GM12878 (cell line): ENCODE results near the gene RALBP1.

Experiments
- CREB1 ChIP-seq: IDR thresholded peaks from 2 replicates; pipeline ENCODE4 v1.6.1; 2012; ENCODE audit warnings: low read depth, mild to moderate bottlenecking, inconsistent platforms
- GABPA ChIP-seq: IDR thresholded peaks from 2 replicates; pipeline ENCODE4 v1.6.1; 2014; ENCODE audit warnings: antibody characterized with exemption, low read depth, mild to moderate bottlenecking, inconsistent platforms
- RFX5 ChIP-seq: IDR thresholded peaks from 2 replicates; pipeline ENCODE4 v1.6.1; 2011; ENCODE audit warnings: low read depth, low read length, improper control_type of control experiment
- ZBED1 ChIP-seq: IDR thresholded peaks from 2 replicates; pipeline ENCODE4 v1.6.1; 2016; ENCODE audit warnings: borderline replicate concordance
- TF ChIP-seq, protein P1 (sequence below), 3 experiments: IDR thresholded peaks in 2 of 3; conservative IDR thresholded peaks in 1 of 3; 2 replicates each; pipeline ENCODE4 v1.5.1; 2011; ENCODE audit warnings: low read depth in 3 of 3, low read length in 3 of 3, mild to moderate bottlenecking in 3 of 3, control low read depth in 2 of 3, moderate library complexity in 2 of 3, inconsistent platforms in 1 of 3, mixed read lengths in 1 of 3; ENCODE audit not compliant: control insufficient read depth in 2 of 3, insufficient read depth in 1 of 3; ENCODE audit errors: extremely low read depth in 1 of 3
- TF ChIP-seq, protein P2 (sequence below): fragments of 450-650 bp; IDR thresholded peaks from 2 replicates; pipeline ENCODE4 v1.6.1; 2016; ENCODE audit warnings: mild to moderate bottlenecking, moderate library complexity, borderline replicate concordance
- TF ChIP-seq, protein P3 (sequence below): fragments of 450-650 bp; formaldehyde crosslinking; IDR thresholded peaks from 2 replicates; pipeline ENCODE4 v1.4.0; 2022; ENCODE audit warnings: mild to moderate bottlenecking, moderate library complexity
- TF ChIP-seq, protein P4 (sequence below): fragments of 450-650 bp; formaldehyde crosslinking; IDR thresholded peaks from 2 replicates; pipeline ENCODE4 v1.5.0; 2022; ENCODE audit warnings: mild to moderate bottlenecking, missing genetic modification characterization
- TF ChIP-seq, protein P5 (sequence below): IDR thresholded peaks from 2 replicates; pipeline ENCODE4 v1.6.1; 2012; ENCODE audit warnings: mild to moderate bottlenecking, low read depth, low read length

DNA sequence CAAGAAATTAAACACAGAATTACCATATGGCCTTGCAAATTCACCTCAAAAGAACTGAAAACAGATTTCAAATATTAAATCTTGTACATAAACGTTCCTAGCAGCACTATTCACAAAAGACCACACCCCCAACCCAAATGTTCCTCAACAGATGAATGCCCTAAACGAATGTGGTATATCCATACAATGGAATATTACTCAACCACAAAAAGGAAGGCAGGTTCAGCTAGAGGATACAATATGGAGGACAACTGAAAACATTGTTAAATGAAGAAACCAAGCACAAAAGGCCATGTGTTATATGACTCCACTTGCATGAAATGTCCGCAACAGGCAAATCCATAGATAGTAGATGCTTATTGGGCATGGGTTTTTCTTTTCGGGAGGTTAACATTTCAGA, 77.3 kb downstream of the RALBP1 start:
- TF ChIP-seq GABPA (no peak), RFX5 (no peak), CREB1 (no peak), ZBED1 (no peak)
- TF ChIP-seq, protein P1, sequence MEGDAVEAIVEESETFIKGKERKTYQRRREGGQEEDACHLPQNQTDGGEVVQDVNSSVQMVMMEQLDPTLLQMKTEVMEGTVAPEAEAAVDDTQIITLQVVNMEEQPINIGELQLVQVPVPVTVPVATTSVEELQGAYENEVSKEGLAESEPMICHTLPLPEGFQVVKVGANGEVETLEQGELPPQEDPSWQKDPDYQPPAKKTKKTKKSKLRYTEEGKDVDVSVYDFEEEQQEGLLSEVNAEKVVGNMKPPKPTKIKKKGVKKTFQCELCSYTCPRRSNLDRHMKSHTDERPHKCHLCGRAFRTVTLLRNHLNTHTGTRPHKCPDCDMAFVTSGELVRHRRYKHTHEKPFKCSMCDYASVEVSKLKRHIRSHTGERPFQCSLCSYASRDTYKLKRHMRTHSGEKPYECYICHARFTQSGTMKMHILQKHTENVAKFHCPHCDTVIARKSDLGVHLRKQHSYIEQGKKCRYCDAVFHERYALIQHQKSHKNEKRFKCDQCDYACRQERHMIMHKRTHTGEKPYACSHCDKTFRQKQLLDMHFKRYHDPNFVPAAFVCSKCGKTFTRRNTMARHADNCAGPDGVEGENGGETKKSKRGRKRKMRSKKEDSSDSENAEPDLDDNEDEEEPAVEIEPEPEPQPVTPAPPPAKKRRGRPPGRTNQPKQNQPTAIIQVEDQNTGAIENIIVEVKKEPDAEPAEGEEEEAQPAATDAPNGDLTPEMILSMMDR (IDR thresholded peaks at IDR 0.05 in 2 of 3, conservative IDR thresholded peaks at IDR 0.05 in 1 of 3; ENCODE audit: control insufficient read depth in 2 of 3, extremely low read depth in 1 of 3, insufficient read depth in 1 of 3, low read depth in 3 of 3, low read length in 3 of 3), result no peak
- TF ChIP-seq, protein P2, sequence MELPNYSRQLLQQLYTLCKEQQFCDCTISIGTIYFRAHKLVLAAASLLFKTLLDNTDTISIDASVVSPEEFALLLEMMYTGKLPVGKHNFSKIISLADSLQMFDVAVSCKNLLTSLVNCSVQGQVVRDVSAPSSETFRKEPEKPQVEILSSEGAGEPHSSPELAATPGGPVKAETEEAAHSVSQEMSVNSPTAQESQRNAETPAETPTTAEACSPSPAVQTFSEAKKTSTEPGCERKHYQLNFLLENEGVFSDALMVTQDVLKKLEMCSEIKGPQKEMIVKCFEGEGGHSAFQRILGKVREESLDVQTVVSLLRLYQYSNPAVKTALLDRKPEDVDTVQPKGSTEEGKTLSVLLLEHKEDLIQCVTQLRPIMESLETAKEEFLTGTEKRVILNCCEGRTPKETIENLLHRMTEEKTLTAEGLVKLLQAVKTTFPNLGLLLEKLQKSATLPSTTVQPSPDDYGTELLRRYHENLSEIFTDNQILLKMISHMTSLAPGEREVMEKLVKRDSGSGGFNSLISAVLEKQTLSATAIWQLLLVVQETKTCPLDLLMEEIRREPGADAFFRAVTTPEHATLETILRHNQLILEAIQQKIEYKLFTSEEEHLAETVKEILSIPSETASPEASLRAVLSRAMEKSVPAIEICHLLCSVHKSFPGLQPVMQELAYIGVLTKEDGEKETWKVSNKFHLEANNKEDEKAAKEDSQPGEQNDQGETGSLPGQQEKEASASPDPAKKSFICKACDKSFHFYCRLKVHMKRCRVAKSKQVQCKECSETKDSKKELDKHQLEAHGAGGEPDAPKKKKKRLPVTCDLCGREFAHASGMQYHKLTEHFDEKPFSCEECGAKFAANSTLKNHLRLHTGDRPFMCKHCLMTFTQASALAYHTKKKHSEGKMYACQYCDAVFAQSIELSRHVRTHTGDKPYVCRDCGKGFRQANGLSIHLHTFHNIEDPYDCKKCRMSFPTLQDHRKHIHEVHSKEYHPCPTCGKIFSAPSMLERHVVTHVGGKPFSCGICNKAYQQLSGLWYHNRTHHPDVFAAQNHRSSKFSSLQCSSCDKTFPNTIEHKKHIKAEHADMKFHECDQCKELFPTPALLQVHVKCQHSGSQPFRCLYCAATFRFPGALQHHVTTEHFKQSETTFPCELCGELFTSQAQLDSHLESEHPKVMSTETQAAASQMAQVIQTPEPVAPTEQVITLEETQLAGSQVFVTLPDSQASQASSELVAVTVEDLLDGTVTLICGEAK, result no peak
- TF ChIP-seq, protein P3, sequence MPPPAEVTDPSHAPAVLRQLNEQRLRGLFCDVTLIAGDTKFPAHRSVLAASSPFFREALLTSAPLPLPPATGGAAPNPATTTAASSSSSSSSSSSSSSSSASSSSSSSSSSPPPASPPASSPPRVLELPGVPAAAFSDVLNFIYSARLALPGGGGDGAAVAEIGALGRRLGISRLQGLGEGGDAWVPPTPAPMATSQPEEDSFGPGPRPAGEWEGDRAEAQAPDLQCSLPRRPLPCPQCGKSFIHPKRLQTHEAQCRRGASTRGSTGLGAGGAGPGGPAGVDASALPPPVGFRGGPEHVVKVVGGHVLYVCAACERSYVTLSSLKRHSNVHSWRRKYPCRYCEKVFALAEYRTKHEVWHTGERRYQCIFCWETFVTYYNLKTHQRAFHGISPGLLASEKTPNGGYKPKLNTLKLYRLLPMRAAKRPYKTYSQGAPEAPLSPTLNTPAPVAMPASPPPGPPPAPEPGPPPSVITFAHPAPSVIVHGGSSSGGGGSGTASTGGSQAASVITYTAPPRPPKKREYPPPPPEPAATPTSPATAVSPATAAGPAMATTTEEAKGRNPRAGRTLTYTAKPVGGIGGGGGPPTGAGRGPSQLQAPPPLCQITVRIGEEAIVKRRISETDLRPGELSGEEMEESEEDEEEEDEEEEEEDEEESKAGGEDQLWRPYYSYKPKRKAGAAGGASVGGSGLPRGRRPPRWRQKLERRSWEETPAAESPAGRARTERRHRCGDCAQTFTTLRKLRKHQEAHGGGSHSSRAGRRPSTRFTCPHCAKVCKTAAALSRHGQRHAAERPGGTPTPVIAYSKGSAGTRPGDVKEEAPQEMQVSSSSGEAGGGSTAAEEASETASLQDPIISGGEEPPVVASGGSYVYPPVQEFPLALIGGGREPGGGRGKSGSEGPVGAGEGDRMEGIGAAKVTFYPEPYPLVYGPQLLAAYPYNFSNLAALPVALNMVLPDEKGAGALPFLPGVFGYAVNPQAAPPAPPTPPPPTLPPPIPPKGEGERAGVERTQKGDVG (CRISPR knock-in tag), result no peak
- TF ChIP-seq, protein P4, sequence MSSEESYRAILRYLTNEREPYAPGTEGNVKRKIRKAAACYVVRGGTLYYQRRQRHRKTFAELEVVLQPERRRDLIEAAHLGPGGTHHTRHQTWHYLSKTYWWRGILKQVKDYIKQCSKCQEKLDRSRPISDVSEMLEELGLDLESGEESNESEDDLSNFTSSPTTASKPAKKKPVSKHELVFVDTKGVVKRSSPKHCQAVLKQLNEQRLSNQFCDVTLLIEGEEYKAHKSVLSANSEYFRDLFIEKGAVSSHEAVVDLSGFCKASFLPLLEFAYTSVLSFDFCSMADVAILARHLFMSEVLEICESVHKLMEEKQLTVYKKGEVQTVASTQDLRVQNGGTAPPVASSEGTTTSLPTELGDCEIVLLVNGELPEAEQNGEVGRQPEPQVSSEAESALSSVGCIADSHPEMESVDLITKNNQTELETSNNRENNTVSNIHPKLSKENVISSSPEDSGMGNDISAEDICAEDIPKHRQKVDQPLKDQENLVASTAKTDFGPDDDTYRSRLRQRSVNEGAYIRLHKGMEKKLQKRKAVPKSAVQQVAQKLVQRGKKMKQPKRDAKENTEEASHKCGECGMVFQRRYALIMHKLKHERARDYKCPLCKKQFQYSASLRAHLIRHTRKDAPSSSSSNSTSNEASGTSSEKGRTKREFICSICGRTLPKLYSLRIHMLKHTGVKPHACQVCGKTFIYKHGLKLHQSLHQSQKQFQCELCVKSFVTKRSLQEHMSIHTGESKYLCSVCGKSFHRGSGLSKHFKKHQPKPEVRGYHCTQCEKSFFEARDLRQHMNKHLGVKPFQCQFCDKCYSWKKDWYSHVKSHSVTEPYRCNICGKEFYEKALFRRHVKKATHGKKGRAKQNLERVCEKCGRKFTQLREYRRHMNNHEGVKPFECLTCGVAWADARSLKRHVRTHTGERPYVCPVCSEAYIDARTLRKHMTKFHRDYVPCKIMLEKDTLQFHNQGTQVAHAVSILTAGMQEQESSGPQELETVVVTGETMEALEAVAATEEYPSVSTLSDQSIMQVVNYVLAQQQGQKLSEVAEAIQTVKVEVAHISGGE (CRISPR knock-in tag), result no peak
- TF ChIP-seq, protein P5, sequence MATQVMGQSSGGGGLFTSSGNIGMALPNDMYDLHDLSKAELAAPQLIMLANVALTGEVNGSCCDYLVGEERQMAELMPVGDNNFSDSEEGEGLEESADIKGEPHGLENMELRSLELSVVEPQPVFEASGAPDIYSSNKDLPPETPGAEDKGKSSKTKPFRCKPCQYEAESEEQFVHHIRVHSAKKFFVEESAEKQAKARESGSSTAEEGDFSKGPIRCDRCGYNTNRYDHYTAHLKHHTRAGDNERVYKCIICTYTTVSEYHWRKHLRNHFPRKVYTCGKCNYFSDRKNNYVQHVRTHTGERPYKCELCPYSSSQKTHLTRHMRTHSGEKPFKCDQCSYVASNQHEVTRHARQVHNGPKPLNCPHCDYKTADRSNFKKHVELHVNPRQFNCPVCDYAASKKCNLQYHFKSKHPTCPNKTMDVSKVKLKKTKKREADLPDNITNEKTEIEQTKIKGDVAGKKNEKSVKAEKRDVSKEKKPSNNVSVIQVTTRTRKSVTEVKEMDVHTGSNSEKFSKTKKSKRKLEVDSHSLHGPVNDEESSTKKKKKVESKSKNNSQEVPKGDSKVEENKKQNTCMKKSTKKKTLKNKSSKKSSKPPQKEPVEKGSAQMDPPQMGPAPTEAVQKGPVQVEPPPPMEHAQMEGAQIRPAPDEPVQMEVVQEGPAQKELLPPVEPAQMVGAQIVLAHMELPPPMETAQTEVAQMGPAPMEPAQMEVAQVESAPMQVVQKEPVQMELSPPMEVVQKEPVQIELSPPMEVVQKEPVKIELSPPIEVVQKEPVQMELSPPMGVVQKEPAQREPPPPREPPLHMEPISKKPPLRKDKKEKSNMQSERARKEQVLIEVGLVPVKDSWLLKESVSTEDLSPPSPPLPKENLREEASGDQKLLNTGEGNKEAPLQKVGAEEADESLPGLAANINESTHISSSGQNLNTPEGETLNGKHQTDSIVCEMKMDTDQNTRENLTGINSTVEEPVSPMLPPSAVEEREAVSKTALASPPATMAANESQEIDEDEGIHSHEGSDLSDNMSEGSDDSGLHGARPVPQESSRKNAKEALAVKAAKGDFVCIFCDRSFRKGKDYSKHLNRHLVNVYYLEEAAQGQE, result no peak
